ENCODE measurements around the gene PTPRT. TPM values are rescaled to one million over a fixed set of nuclear protein-coding genes. Genes with fewer than 3 reads are reported as not detected.

Gene PTPRT
- total and polyA plus RNA-seq, 2 of the 13 experiments (the other 11 are each of a cell fraction or from before 2014, with no cell fraction given): under 0.01 to 0.09 TPM

DNA sequence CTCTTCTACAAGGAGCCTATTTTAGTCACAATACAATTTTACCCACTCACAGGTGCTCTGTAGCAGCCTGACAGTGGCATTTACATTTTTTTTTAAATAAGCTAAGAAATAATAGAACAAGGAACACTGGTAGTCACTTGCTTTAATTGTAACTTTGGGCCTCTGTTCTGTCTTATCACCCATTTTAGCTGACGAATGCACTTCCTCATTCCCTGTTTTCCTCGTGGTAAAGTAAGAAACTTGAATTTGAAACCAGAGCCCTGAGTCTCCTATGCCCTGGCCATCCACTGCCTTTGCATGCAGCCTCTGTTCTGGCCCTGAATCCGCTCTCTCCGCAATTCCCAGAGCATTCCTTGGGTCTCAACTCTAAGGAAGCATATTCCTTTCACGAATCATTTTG lies 550.6 kb downstream of the PTPRT start (continued):
- TF ChIP-seq, protein P1, sequence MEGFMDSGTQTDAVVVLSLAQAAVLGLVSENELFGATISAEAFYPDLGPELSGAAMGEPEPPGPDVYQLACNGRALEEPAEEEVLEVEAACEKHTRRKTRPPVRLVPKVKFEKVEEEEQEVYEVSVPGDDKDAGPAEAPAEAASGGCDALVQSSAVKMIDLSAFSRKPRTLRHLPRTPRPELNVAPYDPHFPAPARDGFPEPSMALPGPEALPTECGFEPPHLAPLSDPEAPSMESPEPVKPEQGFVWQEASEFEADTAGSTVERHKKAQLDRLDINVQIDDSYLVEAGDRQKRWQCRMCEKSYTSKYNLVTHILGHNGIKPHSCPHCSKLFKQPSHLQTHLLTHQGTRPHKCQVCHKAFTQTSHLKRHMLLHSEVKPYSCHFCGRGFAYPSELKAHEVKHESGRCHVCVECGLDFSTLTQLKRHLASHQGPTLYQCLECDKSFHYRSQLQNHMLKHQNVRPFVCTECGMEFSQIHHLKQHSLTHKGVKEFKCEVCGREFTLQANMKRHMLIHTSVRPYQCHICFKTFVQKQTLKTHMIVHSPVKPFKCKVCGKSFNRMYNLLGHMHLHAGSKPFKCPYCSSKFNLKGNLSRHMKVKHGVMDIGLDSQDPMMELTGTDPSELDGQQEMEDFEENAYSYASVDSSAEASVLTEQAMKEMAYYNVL (CRISPR knock-in tag; IDR thresholded peaks at IDR 0.05; ENCODE audit: borderline replicate concordance): no peak
- TF ChIP-seq SALL2 (CRISPR knock-in tag; IDR thresholded peaks at IDR 0.05) (no peak), DNMT3B (CRISPR knock-in tag; conservative IDR thresholded peaks at IDR 0.05) (no peak), ZBTB42 (CRISPR knock-in tag; IDR thresholded peaks at IDR 0.05) (no peak), MAFF (IDR thresholded peaks at IDR 0.05; ENCODE audit: low read depth, low read length) (peak; percentile 47; the same call in 1 of the 2 replicates), MAFK (conservative IDR thresholded peaks at IDR 0.05 in 1 of 2, IDR thresholded peaks at IDR 0.05 in 1 of 2; ENCODE audit: low read length in 2 of 2) (peak; percentile 57 to 79)
- TF ChIP-seq, protein P2, sequence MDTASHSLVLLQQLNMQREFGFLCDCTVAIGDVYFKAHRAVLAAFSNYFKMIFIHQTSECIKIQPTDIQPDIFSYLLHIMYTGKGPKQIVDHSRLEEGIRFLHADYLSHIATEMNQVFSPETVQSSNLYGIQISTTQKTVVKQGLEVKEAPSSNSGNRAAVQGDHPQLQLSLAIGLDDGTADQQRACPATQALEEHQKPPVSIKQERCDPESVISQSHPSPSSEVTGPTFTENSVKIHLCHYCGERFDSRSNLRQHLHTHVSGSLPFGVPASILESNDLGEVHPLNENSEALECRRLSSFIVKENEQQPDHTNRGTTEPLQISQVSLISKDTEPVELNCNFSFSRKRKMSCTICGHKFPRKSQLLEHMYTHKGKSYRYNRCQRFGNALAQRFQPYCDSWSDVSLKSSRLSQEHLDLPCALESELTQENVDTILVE (CRISPR knock-in tag; IDR thresholded peaks at IDR 0.05): no peak

DNA sequence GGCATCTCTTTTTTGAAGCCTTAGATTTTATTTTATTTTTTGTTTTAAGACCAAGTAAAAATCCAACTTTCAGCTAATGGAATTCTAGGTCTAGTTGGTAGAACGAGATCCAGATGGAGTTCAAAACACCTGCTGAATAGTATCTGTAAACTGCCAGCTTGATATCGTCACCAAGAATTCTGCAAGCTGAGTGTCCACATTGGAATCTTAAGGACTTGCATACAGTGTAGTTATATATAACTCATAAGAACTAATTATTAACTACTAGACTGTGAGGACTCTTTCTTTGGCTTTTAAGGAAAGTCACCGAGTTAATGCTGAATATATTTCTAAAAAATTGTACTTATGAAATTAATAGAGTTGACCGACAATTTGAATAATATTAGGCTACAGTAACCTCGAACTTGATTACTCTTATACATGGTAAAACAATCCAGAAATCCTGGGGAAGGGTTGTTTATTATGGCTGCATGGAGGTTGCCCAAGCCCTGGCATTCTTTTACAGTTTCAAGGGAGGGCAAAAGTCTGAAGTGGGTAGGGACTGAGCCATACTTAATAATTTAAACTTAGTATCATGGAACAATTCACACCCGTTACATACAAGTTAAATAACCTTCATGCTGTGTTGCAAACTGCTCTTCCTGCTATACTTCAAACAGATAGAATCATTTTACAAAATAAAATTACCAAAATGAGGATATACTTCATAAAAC lies 553.9 kb downstream of the PTPRT start:
- no peak for DNase-seq (ENCODE audit: low spot score)
- no TSS peak for BruUV-seq (replicated peaks)
- Histone ChIP-seq H3K4me2 (ENCODE audit: low read depth, low read length) (no peak overlapping the region), H3K27ac (ENCODE audit: extremely low read length, insufficient read depth, low read length) (no peak overlapping the region), H3K4me3 (replicated peaks in 1 of 3; ENCODE audit: insufficient read depth in 1 of 3, low read depth in 2 of 3, low read length in 3 of 3) (no peak overlapping the region), H3K9ac (ENCODE audit: insufficient read depth, low read depth, low read length) (no peak overlapping the region), H2AFZ (ENCODE audit: low read length) (no peak overlapping the region), H3K27me3 (ENCODE audit: control insufficient read depth in 1 of 2, insufficient read depth in 2 of 2, low read length in 2 of 2) (no peaks in the 10 kb centered on the region), H3K4me1 (ENCODE audit: insufficient read depth, low read length) (no peaks in the 10 kb centered on the region), H3K79me2 (ENCODE audit: insufficient read depth, low read length) (no peaks in the 10 kb centered on the region), H3K36me3 (replicated peaks in 1 of 2; ENCODE audit: control insufficient read depth in 1 of 2, insufficient read depth in 2 of 2, low read length in 2 of 2) (no peaks in the 10 kb centered on the region), H3K9me3 (ENCODE audit: low read length) (peaks cover 31% of the 10 kb centered on the region), H4K20me1 (ENCODE audit: insufficient read depth, low read length) (no peaks in the 10 kb centered on the region)
- intact Hi-C loops (cut with micrococcal nuclease; ENCODE audit: unreplicated experiment): no loop called here
- ATAC-seq: no peak
- in situ Hi-C loops (cut with HindIII; ENCODE audit: extremely low pct_ligation_motif_present, low pct_unique_long_range_greater_than_20kb): no loop called here
- POLR2A ChIA-PET: no interaction called here
- CTCF ChIA-PET (ENCODE audit: low intra/inter-chr PET ratio, low total read pairs): no interaction called here
- 4% methylated on average over 6 of the region's 6 CpGs for WGBS (ENCODE audit: low lambda C conversion rate)
- no peak for FAIRE-seq
- TF ChIP-seq FLYWCH1 (CRISPR knock-in tag; IDR thresholded peaks at IDR 0.05) (no peak), ZNF75D (CRISPR knock-in tag; IDR thresholded peaks at IDR 0.05; ENCODE audit: borderline replicate concordance) (no peak), ZNF766 (CRISPR knock-in tag; IDR thresholded peaks at IDR 0.05; ENCODE audit: borderline replicate concordance) (no peak), ATAD3A (CRISPR knock-in tag; IDR thresholded peaks at IDR 0.05) (no peak)
- TF ChIP-seq, protein P3, sequence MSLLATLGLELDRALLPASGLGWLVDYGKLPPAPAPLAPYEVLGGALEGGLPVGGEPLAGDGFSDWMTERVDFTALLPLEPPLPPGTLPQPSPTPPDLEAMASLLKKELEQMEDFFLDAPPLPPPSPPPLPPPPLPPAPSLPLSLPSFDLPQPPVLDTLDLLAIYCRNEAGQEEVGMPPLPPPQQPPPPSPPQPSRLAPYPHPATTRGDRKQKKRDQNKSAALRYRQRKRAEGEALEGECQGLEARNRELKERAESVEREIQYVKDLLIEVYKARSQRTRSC (CRISPR knock-in tag; IDR thresholded peaks at IDR 0.05; ENCODE audit: low read depth): no peak
- TF ChIP-seq, protein P4, sequence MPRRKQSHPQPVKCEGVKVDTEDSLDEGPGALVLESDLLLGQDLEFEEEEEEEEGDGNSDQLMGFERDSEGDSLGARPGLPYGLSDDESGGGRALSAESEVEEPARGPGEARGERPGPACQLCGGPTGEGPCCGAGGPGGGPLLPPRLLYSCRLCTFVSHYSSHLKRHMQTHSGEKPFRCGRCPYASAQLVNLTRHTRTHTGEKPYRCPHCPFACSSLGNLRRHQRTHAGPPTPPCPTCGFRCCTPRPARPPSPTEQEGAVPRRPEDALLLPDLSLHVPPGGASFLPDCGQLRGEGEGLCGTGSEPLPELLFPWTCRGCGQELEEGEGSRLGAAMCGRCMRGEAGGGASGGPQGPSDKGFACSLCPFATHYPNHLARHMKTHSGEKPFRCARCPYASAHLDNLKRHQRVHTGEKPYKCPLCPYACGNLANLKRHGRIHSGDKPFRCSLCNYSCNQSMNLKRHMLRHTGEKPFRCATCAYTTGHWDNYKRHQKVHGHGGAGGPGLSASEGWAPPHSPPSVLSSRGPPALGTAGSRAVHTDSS (CRISPR knock-in tag; conservative IDR thresholded peaks at IDR 0.05): no peak
- TF ChIP-seq, protein P5, sequence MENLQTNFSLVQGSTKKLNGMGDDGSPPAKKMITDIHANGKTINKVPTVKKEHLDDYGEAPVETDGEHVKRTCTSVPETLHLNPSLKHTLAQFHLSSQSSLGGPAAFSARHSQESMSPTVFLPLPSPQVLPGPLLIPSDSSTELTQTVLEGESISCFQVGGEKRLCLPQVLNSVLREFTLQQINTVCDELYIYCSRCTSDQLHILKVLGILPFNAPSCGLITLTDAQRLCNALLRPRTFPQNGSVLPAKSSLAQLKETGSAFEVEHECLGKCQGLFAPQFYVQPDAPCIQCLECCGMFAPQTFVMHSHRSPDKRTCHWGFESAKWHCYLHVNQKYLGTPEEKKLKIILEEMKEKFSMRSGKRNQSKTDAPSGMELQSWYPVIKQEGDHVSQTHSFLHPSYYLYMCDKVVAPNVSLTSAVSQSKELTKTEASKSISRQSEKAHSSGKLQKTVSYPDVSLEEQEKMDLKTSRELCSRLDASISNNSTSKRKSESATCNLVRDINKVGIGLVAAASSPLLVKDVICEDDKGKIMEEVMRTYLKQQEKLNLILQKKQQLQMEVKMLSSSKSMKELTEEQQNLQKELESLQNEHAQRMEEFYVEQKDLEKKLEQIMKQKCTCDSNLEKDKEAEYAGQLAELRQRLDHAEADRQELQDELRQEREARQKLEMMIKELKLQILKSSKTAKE (CRISPR knock-in tag; IDR thresholded peaks at IDR 0.05; ENCODE audit: borderline replicate concordance): no peak
